Ammon's horn (tissue), 1 donor: ENCODE measurements around the gene SLC25A11.
"Not testable (repeated sequence)": the region's sequence is repeated elsewhere in the genome, so short reads cannot be mapped to it uniquely, and the experiment has no call there.

Experiments
- DNase-seq: peaks from one replicate; pipeline ENCODE4 v3.0.0-alpha.2; 2016; ENCODE audit warnings: low spot score

SLC25A11 gene

GRCh38 chr17:4919511-4920047, 20.3 kb downstream of the SLC25A11 start:
- no peak for DNase-seq

GRCh38 chr17:4914551-4914950, 25.3 kb downstream of the SLC25A11 start:
- not testable (repeated sequence) for DNase-seq

GRCh38 chr17:4913994-4914393, 25.9 kb downstream of the SLC25A11 start:
- no peak for DNase-seq

GRCh38 chr17:4908711-4909496, 30.9 kb downstream of the SLC25A11 start:
- peak; percentile 93 for DNase-seq

GRCh38 chr17:4908301-4908700, 31.5 kb downstream of the SLC25A11 start:
- no peak for DNase-seq

GRCh38 chr17:4906642-4907041, 33.2 kb downstream of the SLC25A11 start:
- DNase-seq, result not testable (repeated sequence)

GRCh38 chr17:4903051-4903818, 36.6 kb downstream of the SLC25A11 start, which contains the start of gene CHRNE:
Gene CHRNE (minus strand): TSS chr17:4903098. CDS start chr17:4903063, 35 bp downstream.
- peak; percentile 91 for DNase-seq

- DNase-seq, result no peak
These were observed 37.3 kb downstream of the SLC25A11 start for GRCh38 chr17:4902540-4902939.

GRCh38 chr17:4901648-4902344, 38.0 kb downstream of the SLC25A11 start:
- peak; percentile 52 for DNase-seq

- no peak for DNase-seq
These were observed 38.7 kb downstream of the SLC25A11 start for GRCh38 chr17:4901108-4901647.

- no peak for DNase-seq
These were observed 39.4 kb downstream of the SLC25A11 start for GRCh38 chr17:4900231-4901107.

GRCh38 chr17:4899341-4900230, 40.3 kb downstream of the SLC25A11 start, which contains the start of gene C17orf107:
Gene C17orf107 (plus strand): TSS chr17:4899536. CDS start chr17:4899763, 227 bp downstream.
- peak; percentile 78 for DNase-seq

GRCh38 chr17:4898927-4899326, 40.9 kb downstream of the SLC25A11 start:
- DNase-seq, result no peak

- no peak for DNase-seq
These were observed 41.5 kb downstream of the SLC25A11 start for GRCh38 chr17:4898351-4898750.

GRCh38 chr17:4897785-4898184, 42.1 kb downstream of the SLC25A11 start:
- no peak for DNase-seq

GRCh38 chr17:4897198-4897687, 42.6 kb downstream of the SLC25A11 start:
- no peak for DNase-seq

GRCh38 chr17:4896332-4897197, 43.3 kb downstream of the SLC25A11 start:
- no peak for DNase-seq

GRCh38 chr17:4895657-4896331, 44.1 kb downstream of the SLC25A11 start:
- no peak for DNase-seq
